ENCODE data around the gene ANKRD36B.
"Not testable (repeated sequence)": the region's sequence is repeated elsewhere in the genome, so short reads cannot be mapped to it uniquely, and the experiment has no call there.

ANKRD36B gene

GRCh38 chr2:97589598-97590510, at the start of gene ANKRD36B:
TSS of gene ANKRD36B (minus strand) at chr2:97589877. CDS start at chr2:97589685, 192 bp downstream.
- DNase-seq (ENCODE audit: low spot score), result peak; percentile 18

GRCh38 chr2:97626049-97626430, 36.4 kb upstream of the ANKRD36B start:
- not testable (repeated sequence) for DNase-seq (ENCODE audit: low spot score)

- DNase-seq (ENCODE audit: low spot score), result not testable (repeated sequence)
These were observed 35.8 kb upstream of the ANKRD36B start for GRCh38 chr2:97625354-97626048.

GRCh38 chr2:97622976-97623375, 33.3 kb upstream of the ANKRD36B start:
- DNase-seq (ENCODE audit: low spot score), result not testable (repeated sequence)

- DNase-seq (ENCODE audit: low spot score), result not testable (repeated sequence)
These were observed 30.8 kb upstream of the ANKRD36B start for GRCh38 chr2:97620492-97620891.

- DNase-seq (ENCODE audit: low spot score), result not testable (repeated sequence)
These were observed 29.5 kb upstream of the ANKRD36B start for GRCh38 chr2:97618939-97619827.

GRCh38 chr2:97617911-97618310, 28.2 kb upstream of the ANKRD36B start:
- DNase-seq (ENCODE audit: low spot score), result no peak

GRCh38 chr2:97615746-97616145, 26.1 kb upstream of the ANKRD36B start:
- DNase-seq (ENCODE audit: low spot score), result not testable (repeated sequence)

- DNase-seq (ENCODE audit: low spot score), result not testable (repeated sequence)
These were observed 22.2 kb upstream of the ANKRD36B start for GRCh38 chr2:97611895-97612294.

- not testable (repeated sequence) for DNase-seq (ENCODE audit: low spot score)
These were observed 19.1 kb upstream of the ANKRD36B start for GRCh38 chr2:97608745-97609144.

GRCh38 chr2:97605524-97606339, 16.1 kb upstream of the ANKRD36B start:
- DNase-seq (ENCODE audit: low spot score), result not testable (repeated sequence)

GRCh38 chr2:97605109-97605508, 15.4 kb upstream of the ANKRD36B start:
- not testable (repeated sequence) for DNase-seq (ENCODE audit: low spot score)

- not testable (repeated sequence) for DNase-seq (ENCODE audit: low spot score)
These were observed 11.9 kb upstream of the ANKRD36B start for GRCh38 chr2:97601537-97601936.

GRCh38 chr2:97596180-97596579, 6.5 kb upstream of the ANKRD36B start:
- DNase-seq (ENCODE audit: low spot score), result not testable (repeated sequence)

GRCh38 chr2:97593520-97593919, 3.8 kb upstream of the ANKRD36B start:
- not testable (repeated sequence) for DNase-seq (ENCODE audit: low spot score)

- peak; percentile 52 for DNase-seq (ENCODE audit: low spot score)
These were observed 1.1 kb upstream of the ANKRD36B start for GRCh38 chr2:97590515-97591394.

- not testable (repeated sequence) for DNase-seq (ENCODE audit: low spot score)
These were observed 450 bp downstream of the ANKRD36B start for GRCh38 chr2:97589257-97589597.

- not testable (repeated sequence) for DNase-seq (ENCODE audit: low spot score)
These were observed 24.0 kb downstream of the ANKRD36B start for GRCh38 chr2:97565674-97566073.

GRCh38 chr2:97552406-97552805, 37.3 kb downstream of the ANKRD36B start:
- DNase-seq (ENCODE audit: low spot score), result not testable (repeated sequence)

- not testable (repeated sequence) for DNase-seq (ENCODE audit: low spot score)
These were observed 39.2 kb downstream of the ANKRD36B start for GRCh38 chr2:97550498-97550897.

Data from GM03348 (cell line).